Measurements from ENCODE around the gene HADH. TPM values are rescaled to one million over a fixed set of nuclear protein-coding genes. Genes with fewer than 3 reads are reported as not detected.

Gene HADH
- total RNA-seq, 1 donor from 2014 or later, result 42.8 TPM

- no peak overlapping the region for H3K27ac Mint-ChIP-seq
- H3K9me3 Mint-ChIP-seq, result no peaks in the 10 kb centered on the region
Measured at GRCh38 chr4:108024085-108024877, 34.6 kb downstream of the HADH start.

GRCh38 chr4:108024878-108025165, 35.1 kb downstream of the HADH start:
- no peak overlapping the region for H3K4me3 Mint-ChIP-seq (ENCODE audit: low read depth)
- no peaks in the 10 kb centered on the region for H3K9me3 Mint-ChIP-seq
- no peak overlapping the region for H3K27ac Mint-ChIP-seq
- DNase-seq (ENCODE audit: low spot score), result no peak
- peaks cover 20% of the 10 kb centered on the region for H3K4me1 Mint-ChIP-seq (ENCODE audit: low read depth)
- intact Hi-C loops (cut with micrococcal nuclease), result no loop called here
- peaks cover 60% of the 10 kb centered on the region for H3K36me3 Mint-ChIP-seq (ENCODE audit: low read depth)
- H3K27me3 Mint-ChIP-seq (ENCODE audit: low read depth), result no peaks in the 10 kb centered on the region

More at GRCh38 chr4:108024085-108024877, 34.6 kb downstream of the HADH start:
- Mint-ChIP-seq H3K27me3 (ENCODE audit: low read depth) (no peaks in the 10 kb centered on the region), H3K4me1 (ENCODE audit: low read depth) (peaks cover 15% of the 10 kb centered on the region), H3K36me3 (ENCODE audit: low read depth) (peaks cover 64% of the 10 kb centered on the region), H3K4me3 (ENCODE audit: low read depth) (no peak overlapping the region)
- intact Hi-C loops (cut with micrococcal nuclease), result no loop called here
- DNase-seq (ENCODE audit: low spot score), result no peak

DNA sequence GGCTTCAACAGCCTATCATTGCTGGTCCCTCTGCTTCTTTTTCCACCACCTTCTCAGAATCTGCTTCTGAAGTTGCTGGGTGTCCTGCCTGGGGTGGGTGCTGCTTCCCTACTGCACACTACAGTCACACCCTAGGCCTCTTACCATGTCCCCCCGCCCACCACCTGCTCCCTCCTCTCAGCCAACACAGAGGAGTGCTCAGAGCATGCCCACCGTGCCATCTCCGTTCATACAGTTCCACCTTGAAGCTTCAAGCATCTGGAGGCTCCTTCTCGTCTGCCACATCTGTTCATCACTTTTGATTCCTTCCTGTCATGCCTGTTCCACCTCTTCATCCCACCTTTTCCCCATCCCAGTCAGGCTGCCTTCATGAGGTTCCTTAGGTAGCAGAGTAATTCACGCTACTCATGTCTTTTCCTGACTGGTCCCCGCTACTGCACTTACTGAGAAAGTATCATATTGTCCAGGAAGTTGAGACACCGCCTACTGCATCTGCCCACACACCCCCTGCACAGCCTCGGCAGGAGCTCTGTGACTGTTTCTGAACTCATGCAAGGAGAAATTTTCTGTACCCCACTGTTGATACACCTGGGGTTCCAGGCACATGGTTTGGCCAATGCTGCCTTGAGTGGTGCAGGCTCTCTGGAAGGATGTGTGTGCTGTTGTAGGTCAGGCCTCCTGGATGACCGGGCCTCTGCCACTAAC, 39.5 kb downstream of the HADH start:
- DNase-seq (ENCODE audit: low spot score), result peak; percentile 23
- intact Hi-C loops (cut with micrococcal nuclease), result no loop called here
- H3K4me3 Mint-ChIP-seq (ENCODE audit: low read depth), result peak overlapping the region; percentile 22
- no peaks in the 10 kb centered on the region for H3K27me3 Mint-ChIP-seq (ENCODE audit: low read depth)
- peaks cover 58% of the 10 kb centered on the region for H3K36me3 Mint-ChIP-seq (ENCODE audit: low read depth)
- H3K27ac Mint-ChIP-seq, result peak overlapping the region; percentile 52
- peaks cover 31% of the 10 kb centered on the region for H3K4me1 Mint-ChIP-seq (ENCODE audit: low read depth)
- H3K9me3 Mint-ChIP-seq, result peaks cover 5% of the 10 kb centered on the region

DNA sequence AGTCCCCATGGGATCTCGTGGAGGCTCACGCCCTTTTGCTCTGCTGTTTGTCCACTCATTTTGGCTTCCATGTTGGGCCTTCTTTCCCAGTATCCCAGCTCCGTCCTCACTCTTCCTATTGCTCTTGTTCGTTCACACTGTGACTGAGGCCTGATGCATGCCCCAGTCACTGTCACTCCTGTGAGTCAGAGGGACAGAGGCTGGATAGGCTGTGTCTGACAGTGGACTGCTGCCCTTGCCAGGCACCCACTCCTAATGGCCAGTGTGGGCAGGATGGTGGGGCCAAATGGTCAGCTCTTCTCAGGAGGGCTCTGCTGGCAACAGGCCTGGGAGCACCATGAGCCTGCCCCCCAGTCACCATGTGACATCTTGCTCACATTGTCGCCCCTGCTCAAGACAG, 40.0 kb downstream of the HADH start:
- Mint-ChIP-seq H3K27ac (peak overlapping the region; percentile 70), H3K27me3 (ENCODE audit: low read depth) (no peaks in the 10 kb centered on the region), H3K36me3 (ENCODE audit: low read depth) (peaks cover 58% of the 10 kb centered on the region), H3K4me1 (ENCODE audit: low read depth) (peaks cover 37% of the 10 kb centered on the region), H3K9me3 (peaks cover 5% of the 10 kb centered on the region), H3K4me3 (ENCODE audit: low read depth) (no peak overlapping the region)
- intact Hi-C loops (cut with micrococcal nuclease), result loop anchor here (1.0 to 10.0 kb wide), 7 partner anchors 79 to 593 kb away; partner anchors contain the start of gene RPL34
- no peak for DNase-seq (ENCODE audit: low spot score)

GRCh38 chr4:108030332-108030731, 40.6 kb downstream of the HADH start:
- H3K4me1 Mint-ChIP-seq (ENCODE audit: low read depth), result peaks cover 41% of the 10 kb centered on the region
- DNase-seq (ENCODE audit: low spot score), result peak; percentile 66
- intact Hi-C loops (cut with micrococcal nuclease), result loop anchor here (1.0 to 10.0 kb wide), 7 partner anchors 78 to 592 kb away; partner anchors contain the start of gene RPL34
- H3K27me3 Mint-ChIP-seq (ENCODE audit: low read depth), result no peaks in the 10 kb centered on the region
- peaks cover 58% of the 10 kb centered on the region for H3K36me3 Mint-ChIP-seq (ENCODE audit: low read depth)
- peak overlapping the region; percentile 70 for H3K27ac Mint-ChIP-seq
- no peak overlapping the region for H3K4me3 Mint-ChIP-seq (ENCODE audit: low read depth)
- peaks cover 5% of the 10 kb centered on the region for H3K9me3 Mint-ChIP-seq

GRCh38 chr4:108031427-108032083, 41.9 kb downstream of the HADH start:
- no peak overlapping the region for H3K4me3 Mint-ChIP-seq (ENCODE audit: low read depth)
- peak overlapping the region; percentile 80 for H3K27ac Mint-ChIP-seq

DNA sequence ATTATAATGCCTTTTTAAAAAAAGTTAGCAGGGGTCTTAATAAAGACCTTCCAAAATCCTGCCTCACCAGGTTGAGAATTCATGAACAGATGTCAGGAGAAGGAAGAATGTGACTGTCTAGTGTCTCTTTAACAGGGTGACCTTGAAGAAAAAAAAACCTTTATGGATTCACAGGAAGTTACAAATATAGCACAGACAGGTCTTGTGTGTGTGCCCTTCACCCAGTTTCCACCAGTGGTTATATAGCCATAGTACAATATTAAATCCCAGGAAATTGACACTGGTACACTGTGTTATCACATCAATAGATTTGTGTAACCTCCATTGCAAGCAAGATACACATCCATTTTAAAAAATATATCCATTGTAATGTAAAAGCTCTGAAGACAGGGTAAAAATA, 43.7 kb downstream of the HADH start:
- no peak overlapping the region for H3K4me3 Mint-ChIP-seq (ENCODE audit: low read depth)
- H3K27ac Mint-ChIP-seq, result no peak overlapping the region
- intact Hi-C loops (cut with micrococcal nuclease), result loop anchor here (5.0 to 10.0 kb wide), 4 partner anchors 311 to 589 kb away; partner anchors contain the start of gene RPL34
- no peak for DNase-seq (ENCODE audit: low spot score)
- no peaks in the 10 kb centered on the region for H3K27me3 Mint-ChIP-seq (ENCODE audit: low read depth)
- H3K36me3 Mint-ChIP-seq (ENCODE audit: low read depth), result peaks cover 49% of the 10 kb centered on the region
- H3K4me1 Mint-ChIP-seq (ENCODE audit: low read depth), result peaks cover 54% of the 10 kb centered on the region
- peaks cover 5% of the 10 kb centered on the region for H3K9me3 Mint-ChIP-seq

More at GRCh38 chr4:108031427-108032083, 41.9 kb downstream of the HADH start:
- H3K36me3 Mint-ChIP-seq (ENCODE audit: low read depth), result peaks cover 62% of the 10 kb centered on the region
- intact Hi-C loops (cut with micrococcal nuclease), result loop anchor here (1.0 to 10.0 kb wide), 7 partner anchors 77 to 591 kb away; partner anchors contain the start of gene RPL34
- peaks cover 52% of the 10 kb centered on the region for H3K4me1 Mint-ChIP-seq (ENCODE audit: low read depth)
- peaks cover 5% of the 10 kb centered on the region for H3K9me3 Mint-ChIP-seq
- no peaks in the 10 kb centered on the region for H3K27me3 Mint-ChIP-seq (ENCODE audit: low read depth)
- no peak for DNase-seq (ENCODE audit: low spot score)

DNA sequence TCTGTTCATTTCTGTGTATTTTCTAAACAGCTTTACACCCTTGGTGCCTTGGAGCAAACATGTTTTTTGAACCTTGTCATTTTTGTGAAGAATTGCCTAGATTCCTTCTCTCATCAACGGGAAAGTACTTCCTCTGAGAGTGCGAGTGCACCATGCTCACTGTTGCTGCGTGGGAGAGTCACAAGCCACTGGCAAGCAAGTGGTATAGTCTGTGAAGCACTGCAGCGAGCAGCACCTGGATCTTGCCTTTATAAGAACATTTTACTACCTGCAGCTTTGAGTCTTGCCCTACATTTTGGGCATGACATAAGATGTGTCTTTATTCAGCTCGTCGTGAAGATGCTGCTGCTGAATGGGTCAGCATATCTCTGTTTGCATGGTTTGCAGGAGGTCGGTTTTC, 44.9 kb downstream of the HADH start:
- no peaks in the 10 kb centered on the region for H3K27me3 Mint-ChIP-seq (ENCODE audit: low read depth)
- H3K4me1 Mint-ChIP-seq (ENCODE audit: low read depth), result peaks cover 45% of the 10 kb centered on the region
- H3K9me3 Mint-ChIP-seq, result peaks cover 5% of the 10 kb centered on the region
- no peak overlapping the region for H3K27ac Mint-ChIP-seq
- H3K4me3 Mint-ChIP-seq (ENCODE audit: low read depth), result no peak overlapping the region
- H3K36me3 Mint-ChIP-seq (ENCODE audit: low read depth), result peaks cover 40% of the 10 kb centered on the region
- intact Hi-C loops (cut with micrococcal nuclease), result loop anchor here (5.0 to 10.0 kb wide), 4 partner anchors 310 to 588 kb away; partner anchors contain the start of gene RPL34
- no peak for DNase-seq (ENCODE audit: low spot score)

DNA sequence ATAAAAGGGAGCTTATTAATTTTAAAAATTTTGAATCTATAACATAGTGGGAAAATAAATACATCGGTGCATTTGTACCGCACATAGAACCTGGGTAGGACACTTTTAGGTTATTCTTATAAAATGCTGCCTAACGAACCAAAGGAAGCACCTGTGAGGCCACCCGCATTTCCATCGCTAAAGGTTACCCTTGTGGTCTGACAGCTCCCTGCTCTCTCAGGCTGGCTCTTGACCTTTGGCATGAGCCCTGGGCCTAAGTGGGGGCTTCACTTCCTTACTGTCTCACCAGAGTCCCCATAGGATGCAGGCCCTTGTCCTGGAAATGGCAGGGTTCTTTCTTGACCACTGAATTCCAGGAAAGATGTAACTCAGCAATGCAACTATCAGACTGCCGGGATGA, 46.0 kb downstream of the HADH start:
- H3K36me3 Mint-ChIP-seq (ENCODE audit: low read depth), result peaks cover 43% of the 10 kb centered on the region
- intact Hi-C loops (cut with micrococcal nuclease), result loop anchor here (1.0 to 10.0 kb wide), 2 partner anchors 73 to 309 kb away; no protein-coding TSS in a partner anchor

DNA sequence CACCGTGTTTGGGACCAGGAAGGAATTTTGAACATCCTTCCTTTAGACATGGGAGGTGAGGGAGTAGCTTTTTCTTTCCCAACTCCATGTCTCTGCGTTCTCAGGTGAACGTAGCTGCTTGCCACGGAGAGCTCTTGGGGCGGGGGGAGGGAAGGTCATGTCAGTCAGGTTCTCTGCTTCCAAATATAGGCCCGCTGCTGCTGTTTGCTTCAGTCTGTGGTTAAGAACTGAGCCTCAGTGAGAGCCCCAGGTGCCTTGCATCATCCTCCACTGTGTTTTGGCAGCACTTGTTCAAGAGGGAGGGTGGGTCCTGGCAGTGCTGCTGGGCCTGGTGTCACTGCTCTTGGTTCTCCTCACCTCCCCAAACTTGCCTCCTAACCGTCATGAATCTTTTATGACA, 46.5 kb downstream of the HADH start:
- Mint-ChIP-seq H3K9me3 (peaks cover 5% of the 10 kb centered on the region), H3K27ac (peak overlapping the region; percentile 72), H3K4me3 (ENCODE audit: low read depth) (no peak overlapping the region), H3K36me3 (ENCODE audit: low read depth) (peaks cover 39% of the 10 kb centered on the region), H3K4me1 (ENCODE audit: low read depth) (peaks cover 31% of the 10 kb centered on the region), H3K27me3 (ENCODE audit: low read depth) (no peaks in the 10 kb centered on the region)
- intact Hi-C loops (cut with micrococcal nuclease), result loop anchor here (1.0 to 10.0 kb wide), 2 partner anchors 72 to 309 kb away; no protein-coding TSS in a partner anchor
- peak; percentile 54 for DNase-seq (ENCODE audit: low spot score)

More for the DNA sequence above, 46.0 kb downstream of the HADH start:
- peak overlapping the region; percentile 37 for H3K4me3 Mint-ChIP-seq (ENCODE audit: low read depth)
- DNase-seq (ENCODE audit: low spot score), result no peak
- peaks cover 5% of the 10 kb centered on the region for H3K9me3 Mint-ChIP-seq
- H3K4me1 Mint-ChIP-seq (ENCODE audit: low read depth), result peaks cover 35% of the 10 kb centered on the region
- no peaks in the 10 kb centered on the region for H3K27me3 Mint-ChIP-seq (ENCODE audit: low read depth)
- peak overlapping the region; percentile 72 for H3K27ac Mint-ChIP-seq

DNA sequence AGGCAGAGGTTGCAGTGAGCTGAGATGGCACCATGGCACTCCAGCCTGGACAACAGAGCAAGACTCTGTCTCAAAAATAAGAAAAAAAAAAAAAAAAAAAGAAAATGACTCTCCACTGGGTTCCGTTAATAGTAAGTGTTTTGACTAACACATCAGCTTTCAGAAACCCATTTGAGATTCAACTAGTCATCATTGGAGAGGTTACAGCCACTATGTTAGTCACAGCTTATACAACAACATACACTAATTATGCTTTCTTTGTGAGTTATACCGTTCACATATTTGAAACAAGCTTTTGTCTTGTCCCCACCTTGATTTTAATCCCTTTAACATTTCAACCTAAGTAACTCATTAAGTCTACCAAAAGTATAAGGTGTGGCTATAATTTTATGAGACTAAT, 48.2 kb downstream of the HADH start:
- no peak for DNase-seq (ENCODE audit: low spot score)
- Mint-ChIP-seq H3K27me3 (ENCODE audit: low read depth) (no peaks in the 10 kb centered on the region), H3K36me3 (ENCODE audit: low read depth) (peaks cover 30% of the 10 kb centered on the region), H3K9me3 (no peaks in the 10 kb centered on the region), H3K4me3 (ENCODE audit: low read depth) (no peak overlapping the region), H3K27ac (no peak overlapping the region), H3K4me1 (ENCODE audit: low read depth) (peaks cover 25% of the 10 kb centered on the region)
- intact Hi-C loops (cut with micrococcal nuclease), result loop anchor here (10.0 kb wide), 1 partner anchor 307 kb away; no protein-coding TSS in a partner anchor

- Mint-ChIP-seq H3K36me3 (ENCODE audit: low read depth) (peaks cover 31% of the 10 kb centered on the region), H3K27ac (no peak overlapping the region), H3K9me3 (no peaks in the 10 kb centered on the region), H3K4me3 (ENCODE audit: low read depth) (no peak overlapping the region), H3K27me3 (ENCODE audit: low read depth) (no peaks in the 10 kb centered on the region), H3K4me1 (ENCODE audit: low read depth) (peaks cover 28% of the 10 kb centered on the region)
- no peak for DNase-seq (ENCODE audit: low spot score)
- intact Hi-C loops (cut with micrococcal nuclease), result no loop called here
Measured at GRCh38 chr4:108042927-108043326, 53.2 kb downstream of the HADH start.
